Measurements from ENCODE around the gene MAN1C1.

DNA sequence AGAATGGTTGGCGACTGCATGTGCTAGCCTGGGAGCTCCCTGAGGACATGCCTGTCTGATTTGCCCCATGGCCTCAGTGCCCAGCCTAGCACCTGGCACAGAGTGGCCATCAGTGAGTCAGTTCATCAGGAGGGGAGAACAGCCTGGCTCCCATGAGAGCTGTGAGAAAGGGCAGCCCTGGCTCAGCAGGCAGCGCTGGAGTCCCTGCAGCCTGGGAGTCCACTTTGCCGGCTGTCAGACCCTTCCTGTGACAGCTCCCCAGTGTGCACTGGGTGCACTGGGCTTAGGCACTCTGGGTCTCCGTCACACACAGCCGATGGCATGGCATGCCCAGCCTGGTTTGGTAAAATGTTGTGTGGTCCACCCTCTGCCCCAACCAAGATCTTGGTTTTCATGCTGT lies 44.5 kb upstream of the MAN1C1 start:
- TF ChIP-seq, protein P1, sequence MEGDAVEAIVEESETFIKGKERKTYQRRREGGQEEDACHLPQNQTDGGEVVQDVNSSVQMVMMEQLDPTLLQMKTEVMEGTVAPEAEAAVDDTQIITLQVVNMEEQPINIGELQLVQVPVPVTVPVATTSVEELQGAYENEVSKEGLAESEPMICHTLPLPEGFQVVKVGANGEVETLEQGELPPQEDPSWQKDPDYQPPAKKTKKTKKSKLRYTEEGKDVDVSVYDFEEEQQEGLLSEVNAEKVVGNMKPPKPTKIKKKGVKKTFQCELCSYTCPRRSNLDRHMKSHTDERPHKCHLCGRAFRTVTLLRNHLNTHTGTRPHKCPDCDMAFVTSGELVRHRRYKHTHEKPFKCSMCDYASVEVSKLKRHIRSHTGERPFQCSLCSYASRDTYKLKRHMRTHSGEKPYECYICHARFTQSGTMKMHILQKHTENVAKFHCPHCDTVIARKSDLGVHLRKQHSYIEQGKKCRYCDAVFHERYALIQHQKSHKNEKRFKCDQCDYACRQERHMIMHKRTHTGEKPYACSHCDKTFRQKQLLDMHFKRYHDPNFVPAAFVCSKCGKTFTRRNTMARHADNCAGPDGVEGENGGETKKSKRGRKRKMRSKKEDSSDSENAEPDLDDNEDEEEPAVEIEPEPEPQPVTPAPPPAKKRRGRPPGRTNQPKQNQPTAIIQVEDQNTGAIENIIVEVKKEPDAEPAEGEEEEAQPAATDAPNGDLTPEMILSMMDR (IDR thresholded peaks at IDR 0.05; ENCODE audit: insufficient read depth, low read length, poor library complexity, severe bottlenecking), result no peak
- TF ChIP-seq EZH2phosphoT487 (conservative IDR thresholded peaks at IDR 0.05; ENCODE audit: low read length), result no peak
